Ovary (tissue), 3 donors: ENCODE results near the gene TAF3.

Experiments used
- EP300 ChIP-seq: sonication (generic); formaldehyde crosslinking; IDR thresholded peaks from one replicate; pipeline ENCODE4 v1.6.1; 2017; ENCODE audit warnings: antibody characterized with exemption
- POLR2A ChIP-seq: fragments of 450-650 bp; IDR thresholded peaks from one replicate; pipeline ENCODE4 v1.6.1; 2017; ENCODE audit warnings: antibody characterized with exemption, mild to moderate bottlenecking, moderate library complexity
- TF ChIP-seq, protein P1 (sequence below), 3 donors: fragments of 450-650 bp in 2 of 3; fragments of 200-600 bp in 1 of 3; IDR thresholded peaks; one replicate each; pipeline versions ENCODE4 v1.5.1 to v1.8.0; 2016 to 2022; ENCODE audit warnings: antibody characterized with exemption in 3 of 3, mild to moderate bottlenecking in 1 of 3
- donor health status: DM: no; HTN: no; CAD: no.

GRCh38 chr10:7969623-7970022 is 151.3 kb downstream of the TAF3 start:
- TF ChIP-seq EP300 (no peak), POLR2A (no peak)
- TF ChIP-seq, protein P1, sequence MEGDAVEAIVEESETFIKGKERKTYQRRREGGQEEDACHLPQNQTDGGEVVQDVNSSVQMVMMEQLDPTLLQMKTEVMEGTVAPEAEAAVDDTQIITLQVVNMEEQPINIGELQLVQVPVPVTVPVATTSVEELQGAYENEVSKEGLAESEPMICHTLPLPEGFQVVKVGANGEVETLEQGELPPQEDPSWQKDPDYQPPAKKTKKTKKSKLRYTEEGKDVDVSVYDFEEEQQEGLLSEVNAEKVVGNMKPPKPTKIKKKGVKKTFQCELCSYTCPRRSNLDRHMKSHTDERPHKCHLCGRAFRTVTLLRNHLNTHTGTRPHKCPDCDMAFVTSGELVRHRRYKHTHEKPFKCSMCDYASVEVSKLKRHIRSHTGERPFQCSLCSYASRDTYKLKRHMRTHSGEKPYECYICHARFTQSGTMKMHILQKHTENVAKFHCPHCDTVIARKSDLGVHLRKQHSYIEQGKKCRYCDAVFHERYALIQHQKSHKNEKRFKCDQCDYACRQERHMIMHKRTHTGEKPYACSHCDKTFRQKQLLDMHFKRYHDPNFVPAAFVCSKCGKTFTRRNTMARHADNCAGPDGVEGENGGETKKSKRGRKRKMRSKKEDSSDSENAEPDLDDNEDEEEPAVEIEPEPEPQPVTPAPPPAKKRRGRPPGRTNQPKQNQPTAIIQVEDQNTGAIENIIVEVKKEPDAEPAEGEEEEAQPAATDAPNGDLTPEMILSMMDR (IDR thresholded peaks at IDR 0.05) = no peak
